Embryonic facial prominence (tissue), 1 donor: ENCODE data around the gene SNORC.
"Not testable (repeated sequence)": the region's sequence is repeated elsewhere in the genome, so short reads cannot be mapped to it uniquely, and the experiment has no call there.

Experiments
- DNase-seq: peaks from one replicate; pipeline ENCODE4 v3.0.0-alpha.2; 2016; ENCODE audit errors: extremely low spot score

Gene SNORC

GRCh38 chr2:232896720-232897597 is 26.9 kb downstream of the SNORC start:
- DNase-seq, result no peak

- no peak for DNase-seq
Observed at GRCh38 chr2:232897598-232898408, 27.7 kb downstream of the SNORC start.

GRCh38 chr2:232898592-232899543 is 28.8 kb downstream of the SNORC start:
- DNase-seq, result no peak

- DNase-seq, result no peak
Observed at GRCh38 chr2:232900811-232901735, 31.0 kb downstream of the SNORC start.

- no peak for DNase-seq
Observed at GRCh38 chr2:232901736-232902578, 31.9 kb downstream of the SNORC start.

GRCh38 chr2:232903989-232904388 is 33.9 kb downstream of the SNORC start:
- no peak for DNase-seq

- not testable (repeated sequence) for DNase-seq
Observed at GRCh38 chr2:232906867-232907717, 37.0 kb downstream of the SNORC start.

GRCh38 chr2:232907718-232908085 is 37.6 kb downstream of the SNORC start:
- not testable (repeated sequence) for DNase-seq

- no peak for DNase-seq
Observed at GRCh38 chr2:232908695-232909094, 38.6 kb downstream of the SNORC start.

- no peak for DNase-seq
Observed at GRCh38 chr2:232910376-232910775, 40.3 kb downstream of the SNORC start.

GRCh38 chr2:232911712-232912277 is 41.7 kb downstream of the SNORC start:
- no peak for DNase-seq

- DNase-seq, result no peak
Observed at GRCh38 chr2:232913903-232914302, 43.8 kb downstream of the SNORC start.

- no peak for DNase-seq
Observed at GRCh38 chr2:232919141-232919540, 49.1 kb downstream of the SNORC start.

GRCh38 chr2:232920055-232920454 is 50.0 kb downstream of the SNORC start:
- DNase-seq, result no peak

- DNase-seq, result no peak
Observed at GRCh38 chr2:232920760-232921159, 50.7 kb downstream of the SNORC start.

- DNase-seq, result no peak
Observed at GRCh38 chr2:232924433-232924832, 54.4 kb downstream of the SNORC start.

GRCh38 chr2:232925153-232925820 is 55.2 kb downstream of the SNORC start:
- no peak for DNase-seq

GRCh38 chr2:232925821-232926156 is 55.7 kb downstream of the SNORC start:
- no peak for DNase-seq
